Measurements from ENCODE around the gene SCAF11. TPM values are rescaled to one million over a fixed set of nuclear protein-coding genes. Genes with fewer than 3 reads are reported as not detected.

The SCAF11 gene
- total and polyA plus RNA-seq, 2 donors from 2014 or later: 21.0 to 129 TPM

DNA sequence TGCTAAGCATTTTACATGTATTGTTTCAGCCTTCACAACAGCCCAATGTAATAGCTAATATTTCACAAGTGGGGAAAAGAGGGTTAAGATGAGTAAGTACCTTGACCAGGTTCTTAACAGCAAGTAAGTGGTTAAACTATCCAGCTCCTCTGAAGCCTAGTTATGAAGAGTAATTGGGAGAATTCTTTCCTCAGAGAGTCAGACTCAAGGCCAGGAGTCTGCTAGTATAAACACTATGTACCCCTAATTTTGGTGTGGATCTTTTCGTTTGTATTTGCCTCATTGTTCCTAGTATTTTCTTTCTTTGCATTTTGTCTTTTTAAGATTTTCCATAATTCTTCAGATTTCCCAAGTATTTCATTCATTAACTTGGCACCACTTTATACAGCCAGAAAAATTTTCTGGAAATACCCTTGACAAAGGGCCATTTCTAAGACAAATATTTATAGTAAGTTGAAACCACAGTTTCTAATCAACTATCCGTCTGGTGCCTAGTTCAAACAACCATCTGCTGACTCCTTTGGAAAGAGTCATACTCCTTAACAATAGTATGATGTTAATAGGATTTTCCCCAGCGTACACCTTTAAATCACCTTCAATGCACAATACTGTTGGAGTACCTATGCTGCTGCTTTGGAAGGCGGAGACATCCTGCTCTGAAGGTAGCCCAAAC lies 81.2 kb downstream of the SCAF11 start:
- H3K36me3 ChIP-seq (ENCODE audit: control insufficient read depth in 2 of 3, insufficient read depth in 3 of 3, low read length in 3 of 3): peaks cover 0 to 14% (median 0%) of the 10 kb centered on the region in 3 donors
- H3K4me1 ChIP-seq (ENCODE audit: control insufficient read depth in 2 of 3, insufficient read depth in 2 of 3, low read depth in 1 of 3, low read length in 3 of 3): no peaks in the 10 kb centered on the region
- no peaks in the 10 kb centered on the region for H3K9me3 ChIP-seq (ENCODE audit: control insufficient read depth in 2 of 3, insufficient read depth in 1 of 3, low read length in 3 of 3)
- FAIRE-seq: no peak
- no peak overlapping the region for H3K27ac ChIP-seq (ENCODE audit: low read depth in 2 of 2, low read length in 2 of 2)
- no peak for DNase-seq
- TF ChIP-seq, protein P1, sequence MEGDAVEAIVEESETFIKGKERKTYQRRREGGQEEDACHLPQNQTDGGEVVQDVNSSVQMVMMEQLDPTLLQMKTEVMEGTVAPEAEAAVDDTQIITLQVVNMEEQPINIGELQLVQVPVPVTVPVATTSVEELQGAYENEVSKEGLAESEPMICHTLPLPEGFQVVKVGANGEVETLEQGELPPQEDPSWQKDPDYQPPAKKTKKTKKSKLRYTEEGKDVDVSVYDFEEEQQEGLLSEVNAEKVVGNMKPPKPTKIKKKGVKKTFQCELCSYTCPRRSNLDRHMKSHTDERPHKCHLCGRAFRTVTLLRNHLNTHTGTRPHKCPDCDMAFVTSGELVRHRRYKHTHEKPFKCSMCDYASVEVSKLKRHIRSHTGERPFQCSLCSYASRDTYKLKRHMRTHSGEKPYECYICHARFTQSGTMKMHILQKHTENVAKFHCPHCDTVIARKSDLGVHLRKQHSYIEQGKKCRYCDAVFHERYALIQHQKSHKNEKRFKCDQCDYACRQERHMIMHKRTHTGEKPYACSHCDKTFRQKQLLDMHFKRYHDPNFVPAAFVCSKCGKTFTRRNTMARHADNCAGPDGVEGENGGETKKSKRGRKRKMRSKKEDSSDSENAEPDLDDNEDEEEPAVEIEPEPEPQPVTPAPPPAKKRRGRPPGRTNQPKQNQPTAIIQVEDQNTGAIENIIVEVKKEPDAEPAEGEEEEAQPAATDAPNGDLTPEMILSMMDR (IDR thresholded peaks at IDR 0.05; ENCODE audit: borderline replicate concordance, extremely low read depth, insufficient read depth): no peak
- H3K4me3 ChIP-seq (ENCODE audit: low read length in 3 of 3): no peak overlapping the region
- intact Hi-C loops (cut with DNase I): no loop called here
- no peak overlapping the region for H3K9ac ChIP-seq (ENCODE audit: low read length in 3 of 3)
- H3K27me3 ChIP-seq (ENCODE audit: control insufficient read depth, insufficient read depth, low read length): no peaks in the 10 kb centered on the region

DNA sequence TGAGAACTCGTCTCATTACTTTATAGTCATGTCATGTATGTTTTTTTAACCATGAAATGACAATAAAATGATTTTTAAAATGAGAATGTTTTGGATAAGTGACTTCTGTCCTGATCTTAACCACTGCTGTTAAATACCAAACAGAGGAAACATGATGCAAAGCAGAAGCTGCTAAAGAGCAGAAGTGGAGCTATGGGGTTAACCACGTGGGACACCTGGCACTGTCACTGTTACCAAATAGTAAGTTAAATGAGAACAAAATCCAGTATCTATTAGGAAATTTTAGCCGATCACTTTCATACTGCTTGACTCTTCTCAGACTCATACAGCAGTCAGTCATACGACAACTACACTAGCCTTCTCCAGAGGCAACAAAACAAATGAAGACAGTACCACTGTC lies 82.4 kb downstream of the SCAF11 start:
- H3K4me1 ChIP-seq (ENCODE audit: control insufficient read depth in 2 of 3, insufficient read depth in 2 of 3, low read depth in 1 of 3, low read length in 3 of 3): no peaks in the 10 kb centered on the region
- no peaks in the 10 kb centered on the region for H3K9me3 ChIP-seq (ENCODE audit: control insufficient read depth in 2 of 3, insufficient read depth in 1 of 3, low read length in 3 of 3)
- intact Hi-C loops (cut with DNase I): no loop called here
- H3K4me3 ChIP-seq (ENCODE audit: low read length in 3 of 3): no peak overlapping the region
- H3K9ac ChIP-seq (ENCODE audit: low read length in 3 of 3): no peak overlapping the region
- peaks cover 0 to 14% (median 0%) of the 10 kb centered on the region in 3 donors for H3K36me3 ChIP-seq (ENCODE audit: control insufficient read depth in 2 of 3, insufficient read depth in 3 of 3, low read length in 3 of 3)
- DNase-seq (no peak), FAIRE-seq (no peak)
- TF ChIP-seq, protein P1 (IDR thresholded peaks at IDR 0.05; ENCODE audit: borderline replicate concordance, extremely low read depth, insufficient read depth): no peak
- H3K27ac ChIP-seq (ENCODE audit: low read depth in 2 of 2, low read length in 2 of 2): no peak overlapping the region
- H3K27me3 ChIP-seq (ENCODE audit: control insufficient read depth, insufficient read depth, low read length): no peaks in the 10 kb centered on the region

DNA sequence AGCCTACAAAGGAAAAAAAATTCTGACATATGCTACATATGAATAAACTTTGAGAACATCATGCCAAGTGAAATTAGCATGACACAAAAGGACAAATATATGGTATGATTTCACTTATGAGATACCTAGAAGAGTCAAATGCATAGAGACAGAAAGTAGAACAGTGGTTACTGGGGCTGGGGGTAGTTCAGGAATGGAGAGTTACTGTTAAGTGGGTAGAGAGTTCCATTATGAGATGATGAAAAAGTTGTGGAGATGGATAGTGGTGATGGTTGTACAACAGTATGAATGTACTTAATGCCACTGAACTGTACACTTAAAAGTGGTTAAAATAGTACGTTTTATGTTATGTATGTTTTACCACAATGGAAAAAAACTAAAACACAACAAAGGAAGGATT lies 92.3 kb downstream of the SCAF11 start:
- H3K4me3 ChIP-seq (ENCODE audit: low read length in 3 of 3): no peak overlapping the region
- peaks cover 7 to 16% (median 8%) of the 10 kb centered on the region in 3 donors for H3K36me3 ChIP-seq (ENCODE audit: control insufficient read depth in 2 of 3, insufficient read depth in 3 of 3, low read length in 3 of 3)
- H3K27me3 ChIP-seq (ENCODE audit: control insufficient read depth, insufficient read depth, low read length): no peaks in the 10 kb centered on the region
- H3K4me1 ChIP-seq (ENCODE audit: control insufficient read depth in 2 of 3, insufficient read depth in 2 of 3, low read depth in 1 of 3, low read length in 3 of 3): no peaks in the 10 kb centered on the region
- no peaks in the 10 kb centered on the region for H3K9me3 ChIP-seq (ENCODE audit: control insufficient read depth in 2 of 3, insufficient read depth in 1 of 3, low read length in 3 of 3)
- TF ChIP-seq, protein P1 (IDR thresholded peaks at IDR 0.05; ENCODE audit: borderline replicate concordance, extremely low read depth, insufficient read depth): no peak
- no peak for FAIRE-seq
- no peak overlapping the region for H3K27ac ChIP-seq (ENCODE audit: low read depth in 2 of 2, low read length in 2 of 2)
- no peak for DNase-seq
- H3K9ac ChIP-seq (ENCODE audit: low read length in 3 of 3): no peak overlapping the region
- intact Hi-C loops (cut with DNase I): no loop called here
